ENCODE data around the gene PRKD2. TPM values are rescaled to one million over a fixed set of nuclear protein-coding genes. Genes with fewer than 3 reads are reported as not detected.
A peak's percentile ranks its signal among the peaks of the same experiment; 100 is the strongest.

The PRKD2 gene
- total RNA-seq, 1 donor from 2014 or later: 132 TPM

DNA sequence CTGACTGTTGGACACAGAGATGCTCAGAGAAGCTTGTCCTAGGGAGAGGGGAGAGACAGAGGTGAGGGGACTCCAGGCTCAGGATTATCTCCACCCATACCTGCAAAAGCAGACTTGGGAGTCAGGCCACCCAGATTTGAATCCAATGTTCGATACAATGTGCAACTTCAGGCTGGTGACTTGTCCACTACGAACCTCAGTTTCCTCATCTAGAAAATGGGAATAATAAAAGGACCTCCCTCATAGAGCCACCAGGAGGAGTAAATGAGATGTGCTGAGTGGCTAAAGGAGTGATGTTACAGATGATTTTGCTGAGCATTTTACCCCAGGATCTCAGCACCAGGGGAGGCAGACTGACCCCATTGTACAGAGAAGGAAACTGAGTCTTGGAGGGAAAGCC lies 25.0 kb downstream of the PRKD2 start:
- Mint-ChIP-seq H3K9me3 (ENCODE audit: unreplicated experiment) (no peaks in the 10 kb centered on the region), H3K36me3 (ENCODE audit: low read depth, unreplicated experiment) (peaks cover 51% of the 10 kb centered on the region), H3K4me3 (ENCODE audit: unreplicated experiment) (peak overlapping the region; percentile 61), H3K27me3 (ENCODE audit: unreplicated experiment) (peaks cover 18% of the 10 kb centered on the region), H3K4me1 (ENCODE audit: unreplicated experiment) (no peaks in the 10 kb centered on the region), H3K27ac (ENCODE audit: unreplicated experiment) (no peak overlapping the region)
- no peak for DNase-seq (ENCODE audit: low spot score)
- TF ChIP-seq, protein P1, sequence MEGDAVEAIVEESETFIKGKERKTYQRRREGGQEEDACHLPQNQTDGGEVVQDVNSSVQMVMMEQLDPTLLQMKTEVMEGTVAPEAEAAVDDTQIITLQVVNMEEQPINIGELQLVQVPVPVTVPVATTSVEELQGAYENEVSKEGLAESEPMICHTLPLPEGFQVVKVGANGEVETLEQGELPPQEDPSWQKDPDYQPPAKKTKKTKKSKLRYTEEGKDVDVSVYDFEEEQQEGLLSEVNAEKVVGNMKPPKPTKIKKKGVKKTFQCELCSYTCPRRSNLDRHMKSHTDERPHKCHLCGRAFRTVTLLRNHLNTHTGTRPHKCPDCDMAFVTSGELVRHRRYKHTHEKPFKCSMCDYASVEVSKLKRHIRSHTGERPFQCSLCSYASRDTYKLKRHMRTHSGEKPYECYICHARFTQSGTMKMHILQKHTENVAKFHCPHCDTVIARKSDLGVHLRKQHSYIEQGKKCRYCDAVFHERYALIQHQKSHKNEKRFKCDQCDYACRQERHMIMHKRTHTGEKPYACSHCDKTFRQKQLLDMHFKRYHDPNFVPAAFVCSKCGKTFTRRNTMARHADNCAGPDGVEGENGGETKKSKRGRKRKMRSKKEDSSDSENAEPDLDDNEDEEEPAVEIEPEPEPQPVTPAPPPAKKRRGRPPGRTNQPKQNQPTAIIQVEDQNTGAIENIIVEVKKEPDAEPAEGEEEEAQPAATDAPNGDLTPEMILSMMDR (IDR thresholded peaks at IDR 0.05; ENCODE audit: unreplicated experiment): no peak

DNA sequence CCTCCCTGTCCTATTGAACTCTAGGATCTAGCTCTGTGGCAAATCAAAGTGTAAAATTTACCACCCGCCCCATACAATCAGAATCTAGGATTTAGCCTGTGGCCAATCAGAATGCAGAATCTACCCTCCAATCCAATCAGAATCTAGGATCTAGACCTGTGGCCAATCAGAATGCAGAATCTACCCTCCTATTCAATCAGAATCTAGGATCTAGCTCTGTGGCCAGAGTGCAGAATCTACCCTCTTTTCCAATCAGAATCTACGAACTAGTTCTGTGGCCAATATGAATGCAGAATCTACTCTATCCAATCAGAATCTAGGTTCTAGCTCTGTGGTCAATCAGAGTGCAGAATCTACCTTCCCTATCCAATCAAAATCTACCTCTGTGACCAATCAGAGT lies 25.8 kb downstream of the PRKD2 start:
- TF ChIP-seq, protein P1 (IDR thresholded peaks at IDR 0.05; ENCODE audit: unreplicated experiment): no peak
- no peaks in the 10 kb centered on the region for H3K9me3 Mint-ChIP-seq (ENCODE audit: unreplicated experiment)
- H3K4me1 Mint-ChIP-seq (ENCODE audit: unreplicated experiment): no peaks in the 10 kb centered on the region
- H3K36me3 Mint-ChIP-seq (ENCODE audit: low read depth, unreplicated experiment): peaks cover 48% of the 10 kb centered on the region
- H3K27me3 Mint-ChIP-seq (ENCODE audit: unreplicated experiment): peaks cover 14% of the 10 kb centered on the region
- no peak overlapping the region for H3K27ac Mint-ChIP-seq (ENCODE audit: unreplicated experiment)
- DNase-seq (ENCODE audit: low spot score): no peak
- peak overlapping the region; percentile 73 for H3K4me3 Mint-ChIP-seq (ENCODE audit: unreplicated experiment)

DNA sequence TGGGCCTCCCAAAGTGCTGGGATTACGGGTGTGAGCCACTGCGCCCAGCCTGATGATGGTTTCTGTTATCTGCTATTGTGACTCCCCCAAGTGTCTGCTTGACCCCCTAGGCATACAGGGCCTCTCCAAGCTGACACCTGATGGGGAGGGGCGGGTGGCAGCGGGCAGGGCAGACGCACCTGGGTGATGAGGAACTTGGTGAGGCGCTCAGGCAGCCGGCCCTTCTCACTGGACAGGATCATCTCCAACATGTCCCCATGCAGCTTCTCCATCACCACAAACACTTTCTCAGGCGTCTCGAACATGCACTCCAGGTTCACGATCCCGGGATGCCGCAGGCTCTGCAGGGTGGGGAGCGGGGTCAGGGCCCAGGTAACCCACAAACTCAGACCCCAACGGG lies 27.6 kb downstream of the PRKD2 start:
- Mint-ChIP-seq H3K27me3 (ENCODE audit: unreplicated experiment) (peaks cover 10% of the 10 kb centered on the region), H3K27ac (ENCODE audit: unreplicated experiment) (no peak overlapping the region), H3K4me3 (ENCODE audit: unreplicated experiment) (peak overlapping the region; percentile 51), H3K36me3 (ENCODE audit: low read depth, unreplicated experiment) (peaks cover 50% of the 10 kb centered on the region), H3K4me1 (ENCODE audit: unreplicated experiment) (no peaks in the 10 kb centered on the region), H3K9me3 (ENCODE audit: unreplicated experiment) (no peaks in the 10 kb centered on the region)
- no peak for DNase-seq (ENCODE audit: low spot score)
- TF ChIP-seq, protein P1 (IDR thresholded peaks at IDR 0.05; ENCODE audit: unreplicated experiment): no peak

DNA sequence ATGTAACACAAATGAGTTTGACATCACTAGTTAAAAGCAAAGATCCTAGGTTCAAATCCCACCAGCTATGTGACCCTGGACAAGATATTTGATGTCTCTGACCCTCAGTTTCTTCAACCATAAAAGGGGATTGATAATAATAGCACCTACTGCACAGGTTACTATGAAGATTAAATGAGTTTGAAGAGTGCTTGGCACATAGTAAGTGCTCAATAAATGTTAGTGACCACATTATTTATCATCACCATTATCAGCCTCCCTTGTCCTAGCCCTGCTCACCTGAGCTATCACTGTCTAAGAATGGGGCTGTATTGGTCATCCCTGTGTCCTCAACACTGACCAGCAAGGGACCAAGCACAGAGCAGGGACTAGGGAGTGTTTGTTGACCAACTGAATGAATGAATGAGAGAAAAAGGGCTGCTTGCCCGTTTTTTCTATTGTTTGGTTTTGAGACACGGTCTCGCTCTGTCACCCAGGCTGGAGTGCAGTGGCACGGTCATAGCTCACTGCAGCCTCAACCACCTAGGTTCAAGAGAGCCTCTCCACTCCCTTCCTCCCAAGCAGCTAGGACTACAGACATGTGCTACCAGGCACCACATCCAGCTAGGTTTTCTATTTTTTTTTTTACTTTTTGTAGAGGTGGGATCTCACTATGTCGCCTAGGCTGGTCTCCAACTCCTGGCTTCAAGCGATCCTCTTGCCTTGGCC lies 29.3 kb downstream of the PRKD2 start:
- Mint-ChIP-seq H3K4me3 (ENCODE audit: unreplicated experiment) (no peak overlapping the region), H3K27me3 (ENCODE audit: unreplicated experiment) (peaks cover 9% of the 10 kb centered on the region), H3K4me1 (ENCODE audit: unreplicated experiment) (no peaks in the 10 kb centered on the region), H3K27ac (ENCODE audit: unreplicated experiment) (no peak overlapping the region), H3K9me3 (ENCODE audit: unreplicated experiment) (no peaks in the 10 kb centered on the region), H3K36me3 (ENCODE audit: low read depth, unreplicated experiment) (peaks cover 45% of the 10 kb centered on the region)
- TF ChIP-seq, protein P1 (IDR thresholded peaks at IDR 0.05; ENCODE audit: unreplicated experiment): no peak
- no peak for DNase-seq (ENCODE audit: low spot score)

DNA sequence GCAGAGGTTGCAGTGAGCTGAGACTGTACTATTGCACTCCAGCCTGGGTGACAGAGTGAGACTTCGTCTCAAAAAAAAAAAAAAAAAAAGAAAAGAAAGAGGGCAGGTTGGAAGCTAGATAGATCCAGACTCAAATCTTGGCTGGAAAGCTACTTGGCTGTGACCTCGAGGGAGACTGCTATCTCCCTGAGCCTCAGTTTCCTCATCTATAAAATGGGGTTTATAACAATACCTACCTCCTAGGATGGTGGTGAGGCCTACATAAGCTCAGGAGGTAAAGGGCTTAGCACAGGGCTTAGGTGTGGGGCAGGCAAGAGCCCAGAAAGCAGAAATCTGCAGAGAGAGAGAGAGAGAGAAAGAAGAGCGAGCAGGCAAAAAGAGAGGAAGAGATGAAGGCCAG lies 31.7 kb downstream of the PRKD2 start:
- peaks cover 27% of the 10 kb centered on the region for H3K36me3 Mint-ChIP-seq (ENCODE audit: low read depth, unreplicated experiment)
- H3K27ac Mint-ChIP-seq (ENCODE audit: unreplicated experiment): no peak overlapping the region
- H3K4me3 Mint-ChIP-seq (ENCODE audit: unreplicated experiment): peak overlapping the region; percentile 62
- H3K4me1 Mint-ChIP-seq (ENCODE audit: unreplicated experiment): no peaks in the 10 kb centered on the region
- no peak for DNase-seq (ENCODE audit: low spot score)
- TF ChIP-seq, protein P1 (IDR thresholded peaks at IDR 0.05; ENCODE audit: unreplicated experiment): no peak
- no peaks in the 10 kb centered on the region for H3K9me3 Mint-ChIP-seq (ENCODE audit: unreplicated experiment)
- H3K27me3 Mint-ChIP-seq (ENCODE audit: unreplicated experiment): peaks cover 7% of the 10 kb centered on the region
